GM12878 (cell line): ENCODE data around the gene RPRML. TPM values are rescaled to one million over a fixed set of nuclear protein-coding genes. Genes with fewer than 3 reads are reported as not detected.

Experiments used
- ATAC-seq: fragments of 200-7000 bp; cut with Tn5 transposase; 3 replicates; pipeline ENCODE4 v1.9.1; 2020; ENCODE audit warnings: mild to moderate bottlenecking, moderate library complexity
- BruUV-seq: library from RNA; stranded (reverse); fragments of 400-500 nt; replicated peaks from 2 replicates; lab custom pipeline; 2021; lab: Mats Ljungman, UMichigan
- CTCF ChIA-PET: fragments of 300-600 bp; sonication (Branson Sonifier 250); formaldehyde crosslinking; extraction: SDS; loops from one replicate; lab custom pipeline; 2021; ENCODE audit warnings: inconsistent platforms; lab: Yijun Ruan, JAX
- POLR2A ChIA-PET: fragments of 350-600 bp; formaldehyde crosslinking; extraction: SDS; loops from one replicate; lab custom pipeline; 2021; ENCODE audit warnings: inconsistent platforms; lab: Charles Lee
- RAD21 ChIA-PET: fragments of 300-600 bp; sonication (Branson Sonifier 250); formaldehyde crosslinking; loops from one replicate; lab custom pipeline; 2023; ENCODE audit warnings: antibody characterized with exemption; ENCODE audit not compliant: unreplicated experiment; lab: Charles Lee
- SMC1A ChIA-PET: fragments of 300-600 bp; sonication (Branson Sonifier 250); formaldehyde crosslinking; loops from one replicate; lab custom pipeline; 2023; ENCODE audit not compliant: unreplicated experiment, uncharacterized antibody; lab: Charles Lee
- DNase-seq: peaks from one replicate; pipeline ENCODE4 v3.0.0-alpha.2; 2011; ENCODE audit warnings: low read depth, low spot score
- FAIRE-seq: peaks from 3 replicates; lab custom pipeline; 2011; peaks lifted over from hg19 to GRCh38; lab: Jason Lieb, UNC
- H2AFZ ChIP-seq: 2 replicates; pipeline ENCODE4 v1.6.0; 2011; ENCODE audit warnings: low read depth, low read length, control low read depth; ENCODE audit not compliant: control insufficient read depth
- H3K27ac ChIP-seq: 2 replicates; pipeline ENCODE4 v1.5.1; 2011; ENCODE audit warnings: control low read depth; ENCODE audit not compliant: control insufficient read depth, insufficient read depth
- H3K27me3 ChIP-seq, 2 experiments: replicated peaks in 1 of 2; 2 replicates each; pipeline versions ENCODE4 v1.6.0 to v1.6.1; 2011; ENCODE audit warnings: low read length in 1 of 2; ENCODE audit not compliant: control insufficient read depth in 2 of 2, insufficient read depth in 2 of 2
- H3K36me3 ChIP-seq, 2 experiments: 2 replicates each; pipeline ENCODE4 v1.5.1; 2011; ENCODE audit warnings: low read length in 1 of 2; ENCODE audit not compliant: control insufficient read depth in 2 of 2, insufficient read depth in 2 of 2
- H3K4me1 ChIP-seq: 2 replicates; pipeline ENCODE4 v1.6.1; 2011; ENCODE audit warnings: mild to moderate bottlenecking, low read length, moderate library complexity, mixed read lengths; ENCODE audit not compliant: control insufficient read depth, insufficient read depth
- H3K4me2 ChIP-seq: 2 replicates; pipeline ENCODE4 v1.6.0; 2011; ENCODE audit warnings: control low read depth; ENCODE audit not compliant: control insufficient read depth, insufficient read depth
- H3K4me3 ChIP-seq: fragments of 200-600 bp; sonication (generic); 2 replicates; pipeline ENCODE4 v1.5.1; 2016
- H3K79me2 ChIP-seq: 2 replicates; pipeline ENCODE4 v1.6.0; 2011; ENCODE audit warnings: low read length; ENCODE audit not compliant: control insufficient read depth, insufficient read depth
- H3K9ac ChIP-seq: 2 replicates; pipeline ENCODE4 v1.8.0; 2011; ENCODE audit warnings: low read length, control low read depth, mixed read lengths; ENCODE audit not compliant: control insufficient read depth, insufficient read depth
- H3K9me3 ChIP-seq: replicated peaks from 3 replicates; pipeline ENCODE4 v1.5.1; 2011; ENCODE audit warnings: mild to moderate bottlenecking, low read length; ENCODE audit not compliant: control insufficient read depth, insufficient read depth
- H4K20me1 ChIP-seq: 2 replicates; pipeline ENCODE4 v1.6.0; 2011; ENCODE audit not compliant: control insufficient read depth, insufficient read depth
- ATF7 ChIP-seq: fragments of 450-650 bp; IDR thresholded peaks from 2 replicates; pipeline ENCODE4 v1.6.1; 2016; ENCODE audit warnings: low read depth, mild to moderate bottlenecking
- CHD4 ChIP-seq: fragments of 200-600 bp; sonication (generic); IDR thresholded peaks from 2 replicates; pipeline ENCODE4 v1.6.1; 2016; ENCODE audit warnings: mild to moderate bottlenecking
- DPF2 ChIP-seq: fragments of 450-650 bp; IDR thresholded peaks from 2 replicates; pipeline ENCODE4 v1.6.1; 2017; ENCODE audit warnings: mild to moderate bottlenecking
- ETV6 ChIP-seq, 2 experiments: fragments of 450-650 bp in 1 of 2; IDR thresholded peaks in 1 of 2; conservative IDR thresholded peaks in 1 of 2; 2 replicates each; pipeline ENCODE4 v1.6.1; 2014; ENCODE audit warnings: antibody characterized with exemption in 1 of 2, borderline replicate concordance in 1 of 2, low read depth in 1 of 2, mild to moderate bottlenecking in 1 of 2, moderate library complexity in 1 of 2
- HSF1 ChIP-seq: fragments of 150-350 bp; IDR thresholded peaks from 2 replicates; pipeline ENCODE4 v1.6.1; 2014; ENCODE audit warnings: mild to moderate bottlenecking, low read depth, low read length
- KDM1A ChIP-seq: fragments of 200-600 bp; sonication (generic); IDR thresholded peaks from 2 replicates; pipeline ENCODE4 v1.6.1; 2016; ENCODE audit warnings: borderline replicate concordance
- MEF2B ChIP-seq: fragments of 450-650 bp; IDR thresholded peaks from 2 replicates; pipeline ENCODE4 v1.6.1; 2018; ENCODE audit warnings: mild to moderate bottlenecking, moderate library complexity; ENCODE audit not compliant: partially characterized antibody, poor library complexity, severe bottlenecking
- PAX5 ChIP-seq: IDR thresholded peaks from 2 replicates; pipeline ENCODE4 v1.6.1; 2011; ENCODE audit warnings: low read depth, low read length, borderline replicate concordance
- PBX3 ChIP-seq: IDR thresholded peaks from 2 replicates; pipeline ENCODE4 v1.6.1; 2011; ENCODE audit warnings: mild to moderate bottlenecking, low read depth, low read length, moderate library complexity; ENCODE audit not compliant: insufficient replicate concordance
- RAD51 ChIP-seq: fragments of 450-650 bp; IDR thresholded peaks from 2 replicates; pipeline ENCODE4 v1.6.1; 2016; ENCODE audit warnings: moderate library complexity, mild to moderate bottlenecking, inconsistent platforms
- SKIL ChIP-seq: fragments of 450-650 bp; IDR thresholded peaks from 2 replicates; pipeline ENCODE4 v1.6.1; 2017; ENCODE audit warnings: mild to moderate bottlenecking, low read depth, inconsistent platforms; ENCODE audit not compliant: poor library complexity, severe bottlenecking
- SMAD5 ChIP-seq: IDR thresholded peaks from 2 replicates; pipeline ENCODE4 v1.6.1; 2016; ENCODE audit warnings: antibody characterized with exemption, low read depth
- SMC3 ChIP-seq: IDR thresholded peaks from 2 replicates; pipeline ENCODE4 v1.6.1; 2011; ENCODE audit warnings: low read length, improper control_type of control experiment, borderline replicate concordance
- SP1 ChIP-seq: IDR thresholded peaks from one replicate; pipeline ENCODE4 v1.6.1; 2011; ENCODE audit warnings: low read depth, low read length
- SREBF1 ChIP-seq: IDR thresholded peaks from 2 replicates; pipeline ENCODE4 v1.6.1; 2012; ENCODE audit warnings: mild to moderate bottlenecking, low read length
- STAT3 ChIP-seq: IDR thresholded peaks from 2 replicates; pipeline ENCODE4 v1.6.1; 2011; ENCODE audit warnings: low read depth, low read length, improper control_type of control experiment
- YBX1 ChIP-seq: fragments of 450-650 bp; IDR thresholded peaks from 2 replicates; pipeline ENCODE4 v1.6.1; 2016; ENCODE audit warnings: antibody characterized with exemption
- ZBED1 ChIP-seq: IDR thresholded peaks from 2 replicates; pipeline ENCODE4 v1.6.1; 2016; ENCODE audit warnings: borderline replicate concordance
- ZBTB33 ChIP-seq: fragments of 450-650 bp; IDR thresholded peaks from 2 replicates; pipeline ENCODE4 v1.6.1; 2017; ENCODE audit warnings: mild to moderate bottlenecking
- ZNF217 ChIP-seq: fragments of 450-650 bp; IDR thresholded peaks from 2 replicates; pipeline ENCODE4 v1.6.1; 2017; ENCODE audit warnings: antibody characterized with exemption, mild to moderate bottlenecking
- WGBS: methylation state at CpG from one replicate; pipeline ENCODE4 v1.1.6; 2016; ENCODE audit warnings: low lambda C conversion rate; ENCODE audit not compliant: insufficient replicate concordance, insufficient coverage; ENCODE audit errors: missing lambda C conversion rate; 5-methylcytosine and 5-hydroxymethylcytosine counted together
- in situ Hi-C: fragments of 300-500 bp; cut with MboI; formaldehyde crosslinking; loops from 9 replicates; pipeline ENCODE4 v1.14.3; 2018; ENCODE audit warnings: mixed read lengths
- intact Hi-C: fragments of 100-400 bp; cut with micrococcal nuclease; formaldehyde crosslinking; loops from one replicate; pipeline ENCODE4 v1.14.2; 2022; ENCODE audit not compliant: unreplicated experiment
- polyA plus RNA-seq, 11 experiments: library from polyadenylated mRNA; depleted of rRNA in 4 of 11; unstranded in 6 of 11; stranded (reverse) in 5 of 11; fragments of >200 nt; fragmentation: Nextera tagmentation in 4 of 11; fragmentation: Illumina TruSeq in 1 of 11; extraction: Ambion mirVana in 4 of 11; extraction: Trizol in 1 of 11; gene quantifications; 1 replicate in 1 of 11; 2 replicates in 10 of 11; pipeline versions ENCODE4 v1.2.1 to v1.2.3, GENCODE V29; 2011 to 2016; ENCODE audit warnings: inconsistent platforms in 2 of 11, missing spikeins in 2 of 11, low read depth in 1 of 11
- total RNA-seq, 4 experiments: library from RNA; depleted of rRNA in 3 of 4; stranded (reverse); fragments of >200 nt in 3 of 4; fragmentation: Illumina TruSeq in 1 of 4; extraction: Trizol in 1 of 4; gene quantifications; 2 replicates each; pipeline versions ENCODE4 v1.2.1 to v1.2.3, GENCODE V29; 2013 to 2021

RPRML gene
- total and polyA plus RNA-seq, 10 of the 15 experiments (the other 5 are each of a cell fraction or from before 2014, with no cell fraction given): not detected

- RAD21 ChIA-PET: no interaction called here
- CTCF ChIA-PET: no interaction called here
- in situ Hi-C loops: no loop called here
- WGBS: 79% methylated on average over 4 of the region's 4 CpGs
- SMC1A ChIA-PET: no interaction called here
- H3K4me3 ChIP-seq: no peak overlapping the region
- DNase-seq: no peak
- H2AFZ ChIP-seq: no peak overlapping the region
- H3K27ac ChIP-seq: no peak overlapping the region
- no peaks in the 10 kb centered on the region for H3K4me1 ChIP-seq
- no peak for FAIRE-seq
- intact Hi-C loops: no loop called here
- POLR2A ChIA-PET: no interaction called here
- no TSS peak for BruUV-seq
- no peaks in the 10 kb centered on the region for H3K9me3 ChIP-seq
- H4K20me1 ChIP-seq: peaks cover 4% of the 10 kb centered on the region
- TF ChIP-seq SMC3 (no peak), MEF2B (no peak), ZBTB33 (no peak), PBX3 (no peak), RAD51 (no peak), DPF2 (no peak), SREBF1 (no peak), ZNF217 (no peak), ZBED1 (no peak), SP1 (no peak), ETV6 (conservative IDR thresholded peaks at IDR 0.05 in 1 of 2, IDR thresholded peaks at IDR 0.05 in 1 of 2; ENCODE audit: borderline replicate concordance in 1 of 2, low read depth in 1 of 2) (no peak), YBX1 (no peak), HSF1 (no peak), KDM1A (no peak), ATF7 (no peak), SKIL (no peak), STAT3 (no peak), CHD4 (no peak), PAX5 (no peak), SMAD5 (no peak)
- no peaks in the 10 kb centered on the region for H3K27me3 ChIP-seq
- ATAC-seq: no peak
- peaks cover 24 to 50% of the 10 kb centered on the region in 2 experiments for H3K36me3 ChIP-seq
- peaks cover 23% of the 10 kb centered on the region for H3K79me2 ChIP-seq
- no peak overlapping the region for H3K9ac ChIP-seq
- no peak overlapping the region for H3K4me2 ChIP-seq
Measured at GRCh38 chr17:46931596-46931995, 47.5 kb downstream of the RPRML start.
